Caco-2 (cell line): Measurements from ENCODE around the gene EPB41L4A. TPM values are rescaled to one million over a fixed set of nuclear protein-coding genes. Genes with fewer than 3 reads are reported as not detected.

Experiments
- BruUV-seq: library from RNA; stranded (reverse); fragments of 400-500 nt; replicated peaks from 2 replicates; lab custom pipeline; 2021; lab: Mats Ljungman, UMichigan
- CTCF ChIA-PET: fragments of 300-600 bp; sonication (Branson Sonifier 250); formaldehyde crosslinking; loops from one replicate; lab custom pipeline; 2022; ENCODE audit warnings: antibody characterized with exemption; lab: Charles Lee
- POLR2A ChIA-PET: fragments of 300-600 bp; sonication (Branson Sonifier 250); formaldehyde crosslinking; loops from one replicate; lab custom pipeline; 2022; ENCODE audit warnings: antibody characterized with exemption; lab: Charles Lee
- DNase-seq, 2 experiments: peaks; one replicate each; pipeline versions ENCODE4 v3.0.0 to v3.0.0-alpha.2; 2020 to 2022
- H3K27me3 ChIP-seq: replicated peaks from 2 replicates; pipeline ENCODE4 v1.6.0; 2011; ENCODE audit warnings: low read length; ENCODE audit not compliant: control insufficient read depth, insufficient read depth
- H3K36me3 ChIP-seq: 2 replicates; pipeline ENCODE4 v1.5.1; 2011; ENCODE audit warnings: low read length; ENCODE audit not compliant: control insufficient read depth, insufficient read depth
- H3K4me1 ChIP-seq: fragments of 250-450 bp; sonication (Bioruptor Pico); 2 replicates; pipeline ENCODE4 v1.5.1; 2020; ENCODE audit warnings: mild to moderate bottlenecking
- H3K4me3 ChIP-seq: 2 replicates; pipeline ENCODE4 v1.5.1; 2011; ENCODE audit warnings: low read depth, mild to moderate bottlenecking, control low read depth, low read length
- H3K9me3 ChIP-seq: fragments of 250-450 bp; sonication (Bioruptor Pico); 2 replicates; pipeline ENCODE4 v1.5.1; 2020; ENCODE audit warnings: mild to moderate bottlenecking, moderate library complexity
- H3K27ac Mint-ChIP-seq: one replicate; pipeline ENCODE4 v1.8.0; 2022; ENCODE audit warnings: mixed read lengths; ENCODE audit not compliant: unreplicated experiment
- H3K27me3 Mint-ChIP-seq: one replicate; pipeline ENCODE4 v1.8.0; 2022; ENCODE audit warnings: mixed read lengths; ENCODE audit not compliant: insufficient read depth, unreplicated experiment
- H3K36me3 Mint-ChIP-seq: one replicate; pipeline ENCODE4 v1.8.0; 2022; ENCODE audit warnings: mild to moderate bottlenecking, mixed read lengths; ENCODE audit not compliant: insufficient read depth, unreplicated experiment
- H3K4me1 Mint-ChIP-seq: one replicate; pipeline ENCODE4 v1.8.0; 2022; ENCODE audit warnings: low read depth, mixed read lengths; ENCODE audit not compliant: unreplicated experiment
- H3K4me3 Mint-ChIP-seq: one replicate; pipeline ENCODE4 v1.8.0; 2022; ENCODE audit warnings: mild to moderate bottlenecking, moderate library complexity, mixed read lengths; ENCODE audit not compliant: unreplicated experiment
- H3K9me3 Mint-ChIP-seq: one replicate; pipeline ENCODE4 v1.8.0; 2022; ENCODE audit warnings: mixed read lengths; ENCODE audit not compliant: unreplicated experiment
- intact Hi-C: fragments of 100-400 bp; cut with micrococcal nuclease; formaldehyde crosslinking; loops from one replicate; pipeline ENCODE4 v1.10.0; 2022; ENCODE audit not compliant: unreplicated experiment
- total RNA-seq: library from RNA; stranded (reverse); gene quantifications from 2 replicates; pipeline ENCODE4 v1.2.3, GENCODE V29; 2022
- TF ChIP-seq, protein P1 (sequence below), 2 experiments: fragments of 200-600 bp in 1 of 2; IDR thresholded peaks; 1 replicate in 1 of 2; 2 replicates in 1 of 2; pipeline versions ENCODE4 v1.5.1 to v1.8.0; 2011 to 2022; ENCODE audit warnings: antibody characterized with exemption in 1 of 2, control low read depth in 1 of 2, inconsistent platforms in 1 of 2, low read depth in 1 of 2, low read length in 1 of 2, mild to moderate bottlenecking in 1 of 2, moderate library complexity in 1 of 2; ENCODE audit not compliant: insufficient read depth in 1 of 2, severe bottlenecking in 1 of 2, unreplicated experiment in 1 of 2

The EPB41L4A gene
- total RNA-seq, 1 experiment from 2014 or later, result 1.4 TPM

- H3K27me3 ChIP-seq, result no peaks in the 10 kb centered on the region
- CTCF ChIA-PET, result no interaction called here
- POLR2A ChIA-PET, result no interaction called here
These were observed 197.9 kb downstream of the EPB41L4A start for GRCh38 chr5:112221128-112221527.

DNA sequence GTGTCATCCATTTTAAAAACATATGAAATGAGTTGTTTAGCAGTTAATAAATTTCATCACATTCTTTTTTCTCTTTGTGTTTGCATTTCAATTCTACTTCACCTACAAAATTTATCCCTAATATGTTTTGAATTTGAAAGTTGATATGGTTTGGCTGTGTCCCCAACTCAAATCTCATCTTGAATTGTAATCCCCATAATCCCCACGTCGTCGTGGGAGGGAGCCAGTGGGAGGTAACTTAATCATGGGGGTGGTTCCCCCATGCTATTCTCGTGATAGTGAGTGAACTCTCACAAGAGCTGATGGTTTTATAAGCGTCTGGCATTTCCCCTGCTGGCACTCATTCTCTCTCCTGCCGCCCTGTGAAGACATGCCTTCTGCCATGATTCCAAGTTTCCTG, 200.1 kb downstream of the EPB41L4A start:
- Histone ChIP-seq H3K9me3 (no peaks in the 10 kb centered on the region), H3K36me3 (no peaks in the 10 kb centered on the region), H3K27me3 (no peaks in the 10 kb centered on the region), H3K4me3 (no peak overlapping the region), H3K4me1 (peaks cover 37% of the 10 kb centered on the region)
- intact Hi-C loops, result loop anchor here (10.0 kb wide), 1 partner anchor 276 kb away; no protein-coding TSS in a partner anchor
- POLR2A ChIA-PET, result no interaction called here
- peaks cover 22% of the 10 kb centered on the region for H3K4me1 Mint-ChIP-seq
- no peak for DNase-seq
- CTCF ChIA-PET, result no interaction called here
- no TSS peak for BruUV-seq
- H3K27me3 Mint-ChIP-seq, result no peaks in the 10 kb centered on the region
- H3K4me3 Mint-ChIP-seq, result no peak overlapping the region
- no peak overlapping the region for H3K27ac Mint-ChIP-seq
- TF ChIP-seq, protein P1, sequence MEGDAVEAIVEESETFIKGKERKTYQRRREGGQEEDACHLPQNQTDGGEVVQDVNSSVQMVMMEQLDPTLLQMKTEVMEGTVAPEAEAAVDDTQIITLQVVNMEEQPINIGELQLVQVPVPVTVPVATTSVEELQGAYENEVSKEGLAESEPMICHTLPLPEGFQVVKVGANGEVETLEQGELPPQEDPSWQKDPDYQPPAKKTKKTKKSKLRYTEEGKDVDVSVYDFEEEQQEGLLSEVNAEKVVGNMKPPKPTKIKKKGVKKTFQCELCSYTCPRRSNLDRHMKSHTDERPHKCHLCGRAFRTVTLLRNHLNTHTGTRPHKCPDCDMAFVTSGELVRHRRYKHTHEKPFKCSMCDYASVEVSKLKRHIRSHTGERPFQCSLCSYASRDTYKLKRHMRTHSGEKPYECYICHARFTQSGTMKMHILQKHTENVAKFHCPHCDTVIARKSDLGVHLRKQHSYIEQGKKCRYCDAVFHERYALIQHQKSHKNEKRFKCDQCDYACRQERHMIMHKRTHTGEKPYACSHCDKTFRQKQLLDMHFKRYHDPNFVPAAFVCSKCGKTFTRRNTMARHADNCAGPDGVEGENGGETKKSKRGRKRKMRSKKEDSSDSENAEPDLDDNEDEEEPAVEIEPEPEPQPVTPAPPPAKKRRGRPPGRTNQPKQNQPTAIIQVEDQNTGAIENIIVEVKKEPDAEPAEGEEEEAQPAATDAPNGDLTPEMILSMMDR (IDR thresholded peaks at IDR 0.05; ENCODE audit: insufficient read depth in 1 of 2, low read depth in 1 of 2, low read length in 1 of 2, severe bottlenecking in 1 of 2, unreplicated experiment in 1 of 2), result no peak
- H3K36me3 Mint-ChIP-seq, result no peaks in the 10 kb centered on the region
- no peaks in the 10 kb centered on the region for H3K9me3 Mint-ChIP-seq

More at GRCh38 chr5:112221128-112221527, 197.9 kb downstream of the EPB41L4A start:
- Mint-ChIP-seq H3K4me3 (no peak overlapping the region), H3K4me1 (peaks cover 22% of the 10 kb centered on the region), H3K27me3 (no peaks in the 10 kb centered on the region), H3K36me3 (no peaks in the 10 kb centered on the region), H3K9me3 (no peaks in the 10 kb centered on the region), H3K27ac (no peak overlapping the region)
- Histone ChIP-seq H3K36me3 (no peaks in the 10 kb centered on the region), H3K9me3 (no peaks in the 10 kb centered on the region), H3K4me1 (peaks cover 37% of the 10 kb centered on the region), H3K4me3 (no peak overlapping the region)
- intact Hi-C loops, result loop anchor here (10.0 kb wide), 1 partner anchor 706 kb away; the partner anchor contains the start of gene STARD4
- TF ChIP-seq, protein P1 (IDR thresholded peaks at IDR 0.05; ENCODE audit: insufficient read depth in 1 of 2, low read depth in 1 of 2, low read length in 1 of 2, severe bottlenecking in 1 of 2, unreplicated experiment in 1 of 2), result no peak
- peak in 1 of 2 experiments; percentile 14 for DNase-seq
- BruUV-seq, result no TSS peak

DNA sequence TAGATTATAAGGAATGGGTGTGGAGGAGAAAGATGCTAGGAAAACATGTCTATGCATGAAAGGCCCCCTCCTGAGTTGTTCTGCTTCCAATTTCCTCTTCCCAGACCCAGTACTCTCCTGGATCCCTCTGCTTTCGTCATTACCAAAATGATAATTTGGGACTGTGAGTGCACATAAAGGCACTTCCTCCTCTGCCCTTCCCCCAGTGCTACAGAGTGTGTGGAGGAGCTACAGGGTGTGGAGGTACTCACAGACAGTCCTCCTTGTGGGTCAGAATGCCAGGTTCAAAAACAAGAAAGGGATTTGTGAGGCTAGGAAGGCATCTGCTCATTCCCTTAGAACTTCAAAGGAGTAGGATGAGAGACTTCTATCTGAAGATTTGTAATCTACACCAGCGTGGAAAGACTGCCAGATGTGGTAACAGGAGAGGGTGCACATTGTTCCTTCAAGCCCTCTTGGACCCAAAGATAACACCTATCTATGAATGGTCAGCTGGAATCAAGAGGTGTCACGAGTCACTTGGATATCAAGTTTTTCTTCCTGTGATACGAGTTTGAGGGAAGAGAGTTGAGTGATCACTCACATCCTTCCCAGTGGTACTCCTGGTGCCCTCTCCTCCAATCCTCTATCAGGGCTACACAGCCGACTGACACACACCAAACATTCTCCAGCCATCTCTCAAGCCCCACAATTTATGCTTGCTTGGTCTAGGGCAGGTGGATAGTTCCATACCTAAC, 201.1 kb downstream of the EPB41L4A start:
- no peaks in the 10 kb centered on the region for H3K36me3 ChIP-seq
- no peaks in the 10 kb centered on the region for H3K9me3 ChIP-seq
- intact Hi-C loops, result loop anchor here (10.0 kb wide), 1 partner anchor 277 kb away; no protein-coding TSS in a partner anchor
- no peaks in the 10 kb centered on the region for H3K36me3 Mint-ChIP-seq
- no TSS peak for BruUV-seq
- no peaks in the 10 kb centered on the region for H3K27me3 ChIP-seq
- H3K4me3 ChIP-seq, result no peak overlapping the region
- DNase-seq, result no peak
- H3K9me3 Mint-ChIP-seq, result no peaks in the 10 kb centered on the region
- no peaks in the 10 kb centered on the region for H3K27me3 Mint-ChIP-seq
- peaks cover 22% of the 10 kb centered on the region for H3K4me1 Mint-ChIP-seq
- ChIA-PET POLR2A (no interaction called here), CTCF (no interaction called here)
- H3K4me3 Mint-ChIP-seq, result no peak overlapping the region
- peaks cover 37% of the 10 kb centered on the region for H3K4me1 ChIP-seq
- no peak overlapping the region for H3K27ac Mint-ChIP-seq
- TF ChIP-seq, protein P1 (IDR thresholded peaks at IDR 0.05; ENCODE audit: insufficient read depth in 1 of 2, low read depth in 1 of 2, low read length in 1 of 2, severe bottlenecking in 1 of 2, unreplicated experiment in 1 of 2), result no peak
